Forelimb muscle (tissue), 1 donor: ENCODE results near the gene PRR23C. TPM values are rescaled to one million over a fixed set of nuclear protein-coding genes. Genes with fewer than 3 reads are reported as not detected.

ENCODE experiments used
- DNase-seq: peaks from one replicate; pipeline ENCODE4 v3.0.0-alpha.2; 2013; ENCODE audit warnings: low read depth
- polyA plus RNA-seq: library from polyadenylated mRNA; unstranded; fragments of 120-200 nt; gene quantifications from one replicate; pipeline ENCODE4 v1.2.1, GENCODE V29; 2013; ENCODE audit not compliant: insufficient read length

The PRR23C gene
- polyA plus RNA-seq, 1 donor, result not detected

GRCh38 chr3:139005356-139005993 is 39.2 kb downstream of the PRR23C start:
- DNase-seq, result no peak

GRCh38 chr3:138995706-138996105 is 49.0 kb downstream of the PRR23C start:
- no peak for DNase-seq

Other genes with a start within 250 kb of the PRR23C start
- gene PIK3CB, start 210.0 kb downstream of the PRR23C start, polyA plus RNA-seq, result 8.5 TPM
- not detected for gene FOXL2, start 97.8 kb downstream of the PRR23C start, polyA plus RNA-seq
- gene FOXL2NB, start 97.7 kb downstream of the PRR23C start, polyA plus RNA-seq, result 0.06 TPM
- gene PRR23A, start 38.6 kb downstream of the PRR23C start, polyA plus RNA-seq, result not detected
- not detected for gene PRR23B, start 24.0 kb downstream of the PRR23C start, polyA plus RNA-seq